ENCODE data around the gene FAXDC2. TPM values are rescaled to one million over a fixed set of nuclear protein-coding genes. Genes with fewer than 3 reads are reported as not detected.

The FAXDC2 gene
- total and polyA plus RNA-seq, 10 of the 15 experiments (the other 5 are each of a cell fraction or from before 2014, with no cell fraction given): 0.13 to 1.8 (median 0.35) TPM

GRCh38 chr5:154893381-154893780 is 43.0 kb upstream of the FAXDC2 start (continued):
- no peak for TF ChIP-seq ZBTB4 (CRISPR knock-in tag; IDR thresholded peaks at IDR 0.05)
- no peak for TF ChIP-seq WRNIP1 (IDR thresholded peaks at IDR 0.05; ENCODE audit: borderline replicate concordance, low read depth, low read length)
- no peak for TF ChIP-seq IRF4 (IDR thresholded peaks at IDR 0.05; ENCODE audit: low read depth, low read length)
- TF ChIP-seq HCFC1 (IDR thresholded peaks at IDR 0.05; ENCODE audit: low read length): no peak
- TF ChIP-seq ASH2L (IDR thresholded peaks at IDR 0.05; ENCODE audit: borderline replicate concordance, low read depth): no peak
- TF ChIP-seq BMI1 (IDR thresholded peaks at IDR 0.05; ENCODE audit: borderline replicate concordance): no peak
- TF ChIP-seq ZBED1 (IDR thresholded peaks at IDR 0.05; ENCODE audit: borderline replicate concordance): no peak

GRCh38 chr5:154892369-154892771 is 42.0 kb upstream of the FAXDC2 start:
- DNase-seq (ENCODE audit: low read depth, low spot score): no peak
- POLR2A ChIA-PET: interaction anchor here (0.6 kb wide), 1 partner anchor 242 kb away, joined by 6 read pairs; no protein-coding TSS in a partner anchor
- H3K4me1 ChIP-seq (ENCODE audit: control insufficient read depth, insufficient read depth, low read length): no peaks in the 10 kb centered on the region
- no TSS peak for BruUV-seq (replicated peaks)
- ATAC-seq: no peak
- FAIRE-seq: no peak
- peaks cover 18 to 32% of the 10 kb centered on the region in 2 experiments for H3K36me3 ChIP-seq (ENCODE audit: control insufficient read depth in 2 of 2, insufficient read depth in 2 of 2, low read length in 1 of 2)
- WGBS (ENCODE audit: insufficient coverage, insufficient replicate concordance, low lambda C conversion rate, missing lambda C conversion rate): 87% methylated on average over 13 of the region's 13 CpGs
- RAD21 ChIA-PET (ENCODE audit: unreplicated experiment): interaction anchor here (0.6 kb wide), 1 partner anchor 15 kb away, joined by 3 read pairs; no protein-coding TSS in a partner anchor
- intact Hi-C loops (cut with micrococcal nuclease; ENCODE audit: unreplicated experiment): no loop called here
- no peaks in the 10 kb centered on the region for H3K27me3 ChIP-seq (replicated peaks in 1 of 2; ENCODE audit: control insufficient read depth in 2 of 2, insufficient read depth in 2 of 2, low read length in 1 of 2)
- H3K4me2 ChIP-seq (ENCODE audit: control insufficient read depth, insufficient read depth): no peak overlapping the region
- no peak overlapping the region for H3K27ac ChIP-seq (ENCODE audit: control insufficient read depth, insufficient read depth)
- SMC1A ChIA-PET (ENCODE audit: uncharacterized antibody, unreplicated experiment): no interaction called here
- H3K9me3 ChIP-seq (replicated peaks; ENCODE audit: control insufficient read depth, insufficient read depth, low read length): no peaks in the 10 kb centered on the region
- in situ Hi-C loops (cut with MboI): no loop called here
- no peaks in the 10 kb centered on the region for H3K79me2 ChIP-seq (ENCODE audit: control insufficient read depth, insufficient read depth, low read length)
- H3K9ac ChIP-seq (ENCODE audit: control insufficient read depth, insufficient read depth, low read length): no peak overlapping the region
- CTCF ChIA-PET: no interaction called here
- H2AFZ ChIP-seq (ENCODE audit: control insufficient read depth, low read depth, low read length): no peak overlapping the region
- H3K4me3 ChIP-seq: no peak overlapping the region
- H4K20me1 ChIP-seq (ENCODE audit: control insufficient read depth, insufficient read depth): no peaks in the 10 kb centered on the region
- TF ChIP-seq PAX8 (IDR thresholded peaks at IDR 0.05) (no peak), RAD21 (IDR thresholded peaks at IDR 0.05; ENCODE audit: insufficient read depth, low read depth, low read length) (no peak), CBX3 (IDR thresholded peaks at IDR 0.05; ENCODE audit: borderline replicate concordance, low read depth) (no peak), JUND (IDR thresholded peaks at IDR 0.05; ENCODE audit: low read depth, low read length) (no peak), NBN (IDR thresholded peaks at IDR 0.05) (no peak), NKRF (conservative IDR thresholded peaks at IDR 0.05) (no peak), MYB (IDR thresholded peaks at IDR 0.05; ENCODE audit: borderline replicate concordance, low read depth, low read length) (no peak), SKIL (IDR thresholded peaks at IDR 0.05; ENCODE audit: low read depth, poor library complexity, severe bottlenecking) (no peak), STAT3 (IDR thresholded peaks at IDR 0.05; ENCODE audit: low read depth, low read length) (no peak)
